Heart right ventricle (tissue), 16 donors: Measurements from ENCODE around the gene DTNB. TPM values are rescaled to one million over a fixed set of nuclear protein-coding genes. Genes with fewer than 3 reads are reported as not detected.

Source experiments
- ATAC-seq, 8 donors: fragments of 200-7000 bp; cut with Tn5 transposase; one replicate each; pipeline ENCODE4 v1.9.1; 2020; ENCODE audit warnings: mild to moderate bottlenecking in 8 of 8, moderate library complexity in 8 of 8, moderate number of reproducible peaks in 1 of 8
- DNase-seq, 2 donors: peaks; one replicate each; pipeline ENCODE4 v3.0.0-alpha.2; 2020
- H3K27ac ChIP-seq, 10 donors: fragments of 200-600 bp; sonication (generic) in 2 of 10; one replicate each; pipeline versions ENCODE4 v1.5.0 to v1.8.0; 2020 to 2022; ENCODE audit warnings: mild to moderate bottlenecking in 3 of 10
- H3K27me3 ChIP-seq, 7 donors: fragments of 200-600 bp; one replicate each; pipeline ENCODE4 v1.8.0; 2021 to 2022; ENCODE audit warnings: mild to moderate bottlenecking in 2 of 7
- H3K36me3 ChIP-seq, 9 donors: fragments of 200-600 bp; sonication (generic) in 1 of 9; one replicate each; pipeline versions ENCODE4 v1.5.0 to v1.8.0; 2020 to 2022; ENCODE audit warnings: mild to moderate bottlenecking in 2 of 9
- H3K4me1 ChIP-seq, 9 donors: fragments of 200-600 bp; sonication (generic) in 1 of 9; one replicate each; pipeline versions ENCODE4 v1.5.0 to v1.8.0; 2020 to 2022; ENCODE audit warnings: mild to moderate bottlenecking in 4 of 9
- H3K4me3 ChIP-seq, 10 donors: fragments of 200-600 bp; sonication (generic) in 2 of 10; one replicate each; pipeline versions ENCODE4 v1.5.0 to v1.8.0; 2020 to 2022; ENCODE audit warnings: mild to moderate bottlenecking in 7 of 10, moderate library complexity in 2 of 10
- H3K9me3 ChIP-seq, 11 donors: fragments of 200-600 bp in 10 of 11; sonication (generic) in 2 of 11; one replicate each; pipeline versions ENCODE4 v1.5.0 to v1.8.0; 2013 to 2022; ENCODE audit warnings: mild to moderate bottlenecking in 2 of 11, control low read depth in 1 of 11, moderate library complexity in 1 of 11
- CTCF ChIP-seq, 9 donors: fragments of 200-600 bp; sonication (generic) in 2 of 9; IDR thresholded peaks; one replicate each; pipeline versions ENCODE4 v1.5.0 to v1.8.0; 2021 to 2022; ENCODE audit warnings: antibody characterized with exemption in 9 of 9, mild to moderate bottlenecking in 5 of 9, moderate library complexity in 1 of 9
- WGBS, 2 donors: extraction: QIAGEN DNeasy Blood & Tissue Kit; methylation state at CpG; one replicate each; pipeline ENCODE4 v1.1.7; 2013; ENCODE audit warnings: inconsistent platforms in 1 of 2; 5-methylcytosine and 5-hydroxymethylcytosine counted together
- intact Hi-C, 10 donors: fragments of 100-400 bp; cut with DNase I; formaldehyde crosslinking; loops; one replicate each; pipeline versions ENCODE4 v1.11.1 to v1.14.2; 2022
- polyA plus RNA-seq, 2 donors: library from polyadenylated mRNA; stranded (reverse); fragments of 200-250 nt; gene quantifications; one replicate each; pipeline ENCODE4 v1.2.3, GENCODE V29; 2013
- total RNA-seq, 10 donors: library from RNA; stranded (reverse); fragmentation: NEBNext Ultra II Directional in 3 of 10; extraction: Animal tissue kit (Norgen Biotek cat#: 25700) in 3 of 10; gene quantifications; one replicate each; pipeline versions ENCODE4 v1.2.1 to v1.2.4, GENCODE V29; 2021 to 2023
- donor health status: Arrhythmogenic right ventricular cardiomyopathy.
- donor health status: ischemic (EF 13 %, LVEDD 7.1; RV severe dilation, severe dysfunction).
- donor health status: healthy with polysubstance abuse.
- donor health status: DM: no; HTN: yes; CAD: no.
- donor health status: DM: no; HTN: no; CAD: no.
- donor health status: ischemic (EF 25% LVEDD 6.9; RV normal size, moderate dysfunction).
- donor health status: ischemic (EF 25% LVEDD 5.7; RV mildly dilated, moderate dysfunction).
- donor health status: healthy.
- donor health status: DM: yes; HTN: yes; CAD: no.
- donor health status: Ischemic cardiomyopathy.
- donor health status: ischemic (EF 35%, LVEDD 5.7; RV mildly dilated, moderate dysfunction).
- donor health status: nonischemic (EF 11% LVEDD 7.7; RV severe dilation, severe dysfunction).
- donor health status: DM: yes; HTN: yes; CAD: no.
- donor health status: PGD.
- donor health status: ischemic (EF 29% LVEDD 5.4; RV normal size, mild dysfunction).
- donor health status: nonischemic (EF 23%, LVEDD 6.1; RV moderate dilation, normal function).

The DTNB gene
- total and polyA plus RNA-seq, 12 donors: 2.8 to 11.3 (median 7.8) TPM

GRCh38 chr2:25586726-25587144 lies 86.6 kb downstream of the DTNB start:
- no peak for ATAC-seq
- Histone ChIP-seq H3K9me3 (no peaks in the 10 kb centered on the region), H3K4me3 (no peak overlapping the region), H3K27me3 (no peaks in the 10 kb centered on the region), H3K27ac (no peak overlapping the region), H3K4me1 (peaks cover 0 to 35% (median 0%) of the 10 kb centered on the region in 9 donors), H3K36me3 (no peaks in the 10 kb centered on the region)
- TF ChIP-seq CTCF (IDR thresholded peaks at IDR 0.05): no peak
- 91 to 92% methylated on average over 4 of the region's 4 CpGs for WGBS, 2 donors
- no peak for DNase-seq
- intact Hi-C loops: no loop called here

GRCh38 chr2:25585189-25585588 lies 88.2 kb downstream of the DTNB start:
- Histone ChIP-seq H3K27me3 (no peaks in the 10 kb centered on the region), H3K4me3 (no peak overlapping the region), H3K27ac (no peak overlapping the region), H3K9me3 (no peaks in the 10 kb centered on the region), H3K4me1 (peaks cover 0 to 24% (median 0%) of the 10 kb centered on the region in 9 donors), H3K36me3 (no peaks in the 10 kb centered on the region)
- ATAC-seq (no peak), DNase-seq (no peak)
- intact Hi-C loops: no loop called here
- WGBS, 2 donors: 58 to 61% methylated on average over 3 of the region's 3 CpGs
- no peak for TF ChIP-seq CTCF (IDR thresholded peaks at IDR 0.05)

GRCh38 chr2:25582077-25582830 lies 91.1 kb downstream of the DTNB start:
- Histone ChIP-seq H3K27me3 (no peaks in the 10 kb centered on the region), H3K4me3 (no peak overlapping the region), H3K9me3 (no peaks in the 10 kb centered on the region), H3K27ac (peak overlapping the region in 1 of 10 donors; percentile 53), H3K36me3 (no peaks in the 10 kb centered on the region), H3K4me1 (peaks cover 0 to 19% (median 0%) of the 10 kb centered on the region in 9 donors)
- peak in 1 of 8 donors; percentile 64 for ATAC-seq
- intact Hi-C loops: no loop called here
- DNase-seq: no peak
- WGBS, 2 donors: 81 to 88% methylated on average over 10 of the region's 10 CpGs
- no peak for TF ChIP-seq CTCF (IDR thresholded peaks at IDR 0.05)

- H3K27me3 ChIP-seq: no peaks in the 10 kb centered on the region
- TF ChIP-seq CTCF (IDR thresholded peaks at IDR 0.05): no peak
- no peak for DNase-seq
- H3K4me1 ChIP-seq: peaks cover 0 to under 1% (median 0%) of the 10 kb centered on the region in 9 donors
- no peak for ATAC-seq
- intact Hi-C loops: no loop called here
- H3K27ac ChIP-seq: no peak overlapping the region
- H3K36me3 ChIP-seq: peaks cover 0 to 6% (median 0%) of the 10 kb centered on the region in 9 donors
- WGBS, 2 donors: 97 to 98% methylated on average over 7 of the region's 7 CpGs
- no peaks in the 10 kb centered on the region for H3K9me3 ChIP-seq
- no peak overlapping the region for H3K4me3 ChIP-seq
These were observed 96.8 kb downstream of the DTNB start for GRCh38 chr2:25576596-25576995.
